Right lobe of liver (tissue), 4 donors: Measurements from ENCODE around the gene RBM47.

ENCODE experiments used
- CTCF ChIP-seq, 4 donors: fragments of 200-600 bp in 3 of 4; fragments of 450-650 bp in 1 of 4; IDR thresholded peaks; one replicate each; pipeline versions ENCODE4 v1.5.1 to v1.8.0; 2016 to 2022; ENCODE audit warnings: antibody characterized with exemption in 4 of 4, mild to moderate bottlenecking in 2 of 4
- POLR2A ChIP-seq: fragments of 450-650 bp; IDR thresholded peaks from one replicate; pipeline ENCODE4 v1.6.1; 2017; ENCODE audit warnings: antibody characterized with exemption, mild to moderate bottlenecking
- donor health status: DM: no; HTN: no; CAD: no.
- donor health status: DM: no; HTN: no; CAD: no.
- donor health status: DM: no; HTN: yes; CAD: no.

GRCh38 chr4:40530961-40531635 lies 98.6 kb downstream of the RBM47 start:
- no peak for TF ChIP-seq POLR2A
- TF ChIP-seq CTCF (IDR thresholded peaks at IDR 0.05), result no peak
